ENCODE measurements around the gene TAF10.

The TAF10 gene

DNA sequence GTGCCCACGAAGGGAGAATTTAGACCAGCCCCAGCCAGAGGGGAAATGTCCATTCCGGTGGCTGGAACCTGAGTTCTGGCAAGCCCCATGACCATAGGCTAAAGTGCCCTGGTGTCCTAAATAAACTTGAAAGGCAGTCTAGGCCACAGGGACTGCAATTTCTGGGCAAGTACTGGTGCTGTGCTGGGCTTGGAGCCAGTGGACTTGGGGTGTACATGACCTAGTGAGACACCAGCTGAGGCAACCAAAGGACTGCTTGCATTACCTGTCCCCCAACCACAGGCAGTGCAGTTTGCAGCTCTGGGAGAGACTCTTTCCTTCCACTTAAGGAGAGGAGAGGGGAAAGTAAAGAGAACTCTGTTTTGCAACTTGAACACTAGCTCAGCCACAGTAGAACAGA lies 32.3 kb downstream of the TAF10 start:
- no peaks in the 10 kb centered on the region for H3K36me3 ChIP-seq (ENCODE audit: insufficient read depth, low read length)
- no peak overlapping the region for H3K9ac ChIP-seq (ENCODE audit: insufficient read length)
- H3K27ac ChIP-seq = no peak overlapping the region
- no peak for TF ChIP-seq EZH2 (IDR thresholded peaks at IDR 0.05)
- DNase-seq (ENCODE audit: low read depth, low spot score) = no peak
- no peak overlapping the region for H3K4me3 ChIP-seq
- peaks cover 8% of the 10 kb centered on the region; the same call in 1 of the 2 replicates for H3K9me3 ChIP-seq (ENCODE audit: low read depth, low read length)

DNA sequence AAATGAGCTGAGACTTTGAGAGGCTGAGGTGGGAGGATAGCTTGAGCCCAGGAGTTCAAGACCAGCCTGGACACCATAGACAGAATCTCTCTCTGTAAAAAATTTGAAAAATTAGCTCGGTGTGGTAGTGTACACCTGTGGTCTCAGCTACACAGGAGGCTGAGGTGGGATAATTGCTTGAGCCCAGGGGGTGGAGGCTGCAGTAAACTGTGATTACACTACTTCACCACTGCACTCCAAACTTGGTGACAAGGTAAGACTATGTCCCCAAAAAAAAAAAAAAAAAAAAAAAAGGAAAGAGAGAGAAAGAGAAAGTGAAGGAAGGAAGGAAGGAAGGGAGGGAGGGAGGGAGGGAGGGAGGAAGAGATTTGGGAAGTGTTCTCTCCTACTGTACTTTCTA lies 33.9 kb downstream of the TAF10 start:
- Histone ChIP-seq H3K9me3 (ENCODE audit: low read depth, low read length) (peaks cover 5% of the 10 kb centered on the region; the same call in 1 of the 2 replicates), H3K36me3 (ENCODE audit: insufficient read depth, low read length) (no peaks in the 10 kb centered on the region), H3K9ac (ENCODE audit: insufficient read length) (no peak overlapping the region), H3K4me3 (no peak overlapping the region), H3K27ac (no peak overlapping the region)
- no peak for TF ChIP-seq POLR2AphosphoS5 (IDR thresholded peaks at IDR 0.05; ENCODE audit: borderline replicate concordance, low read depth, low read length)
- no peak for TF ChIP-seq EZH2 (IDR thresholded peaks at IDR 0.05)
- no peak for TF ChIP-seq FOXP2 (optimal IDR thresholded peaks at IDR 0.05; ENCODE audit: control extremely low read depth, extremely low read length, insufficient read depth)
- no peak for DNase-seq (ENCODE audit: low read depth, low spot score)

DNA sequence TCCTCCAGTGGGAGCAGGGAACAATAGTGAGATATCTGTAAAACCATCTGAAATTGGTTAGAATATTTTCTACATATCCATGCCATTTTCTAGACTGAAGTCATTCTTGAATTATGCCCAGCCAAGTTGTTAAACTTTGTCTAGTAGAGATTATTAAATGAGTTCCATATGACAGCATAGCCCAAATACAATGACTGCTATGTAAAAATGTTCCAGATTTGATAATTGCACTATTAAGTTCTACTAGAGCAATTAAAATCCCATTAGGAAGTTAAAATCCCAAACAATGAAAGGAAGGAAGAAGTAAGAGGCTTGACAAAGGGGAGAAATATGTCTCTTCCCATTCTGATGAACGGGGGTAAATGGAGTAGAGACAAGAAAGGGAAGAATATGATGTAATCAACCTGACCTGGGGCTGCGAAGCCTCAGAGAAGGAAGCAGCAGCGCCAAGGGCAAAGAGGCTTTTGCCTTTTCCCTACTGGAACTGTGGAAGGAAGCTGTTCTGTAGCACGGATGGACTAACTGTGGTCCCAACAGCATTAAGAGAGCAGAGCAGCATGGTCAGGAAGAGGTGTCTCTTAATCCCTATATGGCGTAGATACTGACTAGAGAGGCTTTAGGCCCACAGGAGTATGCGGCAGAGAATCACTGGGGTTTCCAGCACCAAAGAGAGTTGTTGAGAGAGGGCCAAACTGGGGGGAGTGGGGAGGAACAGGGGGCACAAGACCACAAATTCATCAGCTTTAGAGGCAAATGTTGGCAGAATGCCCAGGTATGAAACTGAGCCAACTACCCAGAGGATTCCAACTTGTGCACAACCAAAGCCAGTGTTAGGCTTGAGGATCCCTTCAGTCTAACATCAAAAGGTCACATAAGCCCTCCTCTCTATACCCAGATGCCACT lies 35.3 kb downstream of the TAF10 start:
- peak overlapping the region; percentile 48 for H3K9ac ChIP-seq (ENCODE audit: insufficient read length)
- peak; percentile 76 for DNase-seq (ENCODE audit: low read depth, low spot score)
- H3K4me3 ChIP-seq = peak overlapping the region; percentile 66
- TF ChIP-seq POLR2AphosphoS5 (IDR thresholded peaks at IDR 0.05; ENCODE audit: borderline replicate concordance, low read depth, low read length) (no peak; the same call in 1 of the 2 replicates), FOXP2 (optimal IDR thresholded peaks at IDR 0.05; ENCODE audit: control extremely low read depth, extremely low read length, insufficient read depth) (no peak), EZH2 (IDR thresholded peaks at IDR 0.05) (no peak)
- H3K9me3 ChIP-seq (ENCODE audit: low read depth, low read length) = no peaks in the 10 kb centered on the region
- peak overlapping the region; percentile 97 for H3K27ac ChIP-seq
- H3K36me3 ChIP-seq (ENCODE audit: insufficient read depth, low read length) = no peaks in the 10 kb centered on the region

DNA sequence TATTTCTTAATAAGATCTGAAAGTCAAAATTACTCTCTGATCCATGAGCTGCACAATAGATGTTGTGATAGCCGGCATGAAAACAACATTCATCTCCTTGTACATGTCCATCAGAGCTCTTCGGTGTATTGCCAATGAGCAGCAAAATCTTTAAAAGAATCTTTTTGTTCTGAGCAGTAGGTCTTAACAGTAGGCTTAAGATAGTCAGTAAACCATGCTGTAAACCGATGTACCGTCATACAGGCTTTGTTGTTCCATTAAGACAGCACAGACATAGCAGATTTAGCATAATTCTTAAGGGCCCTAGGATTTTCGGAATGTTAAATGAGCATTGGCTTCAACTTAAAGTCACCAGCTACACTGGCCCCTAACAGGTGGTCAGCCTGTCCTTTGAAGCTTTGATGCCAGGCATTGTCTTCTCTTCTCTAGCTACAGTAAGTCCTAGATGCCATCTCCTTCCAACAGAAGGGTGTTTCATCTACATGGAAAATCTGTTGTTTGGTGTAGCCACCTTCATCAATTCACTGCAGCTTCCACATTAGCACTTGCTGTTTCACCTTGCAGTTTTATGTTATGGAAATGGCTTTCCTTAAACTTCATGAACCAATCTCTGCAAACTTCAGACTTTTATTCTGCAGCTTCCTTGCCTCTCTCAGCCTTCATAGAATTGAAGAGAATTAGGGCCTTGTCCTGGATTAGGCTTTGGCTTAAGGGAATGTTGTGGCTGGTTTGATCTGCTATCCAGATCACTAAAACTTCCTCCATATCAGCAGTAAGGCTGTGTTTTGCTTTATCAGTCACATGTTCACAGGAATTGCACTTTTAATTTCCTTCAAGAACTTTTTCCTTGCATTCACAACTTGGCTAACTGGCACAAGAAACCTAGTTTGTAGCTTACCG lies 37.0 kb downstream of the TAF10 start:
- Histone ChIP-seq H3K27ac (peak overlapping the region; percentile 97), H3K4me3 (no peak overlapping the region), H3K9me3 (ENCODE audit: low read depth, low read length) (no peaks in the 10 kb centered on the region), H3K36me3 (ENCODE audit: insufficient read depth, low read length) (no peaks in the 10 kb centered on the region), H3K9ac (ENCODE audit: insufficient read length) (no peak overlapping the region)
- TF ChIP-seq FOXP2 (optimal IDR thresholded peaks at IDR 0.05; ENCODE audit: control extremely low read depth, extremely low read length, insufficient read depth) (no peak), EZH2 (IDR thresholded peaks at IDR 0.05) (no peak), POLR2AphosphoS5 (IDR thresholded peaks at IDR 0.05; ENCODE audit: borderline replicate concordance, low read depth, low read length) (no peak)
- no peak for DNase-seq (ENCODE audit: low read depth, low spot score)

DNA sequence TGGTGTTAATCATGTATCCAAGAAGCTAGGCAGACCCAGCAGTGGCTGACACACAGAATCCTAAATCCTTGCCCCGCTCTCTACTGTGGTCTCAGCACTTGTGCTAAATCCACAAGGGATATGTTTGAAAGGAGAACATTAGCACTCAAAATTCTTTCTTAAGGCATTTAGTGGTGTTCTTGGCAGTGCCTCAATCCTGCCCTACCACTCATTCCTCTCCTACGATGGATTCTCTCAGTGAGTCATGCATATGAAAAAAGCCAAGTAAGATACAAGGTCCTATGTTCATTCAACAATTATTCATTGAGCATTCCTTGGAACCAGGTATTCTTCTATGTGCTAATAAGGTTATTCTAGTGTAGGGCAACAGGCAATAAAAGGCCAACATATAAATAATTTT lies 39.8 kb downstream of the TAF10 start:
- Histone ChIP-seq H3K9ac (ENCODE audit: insufficient read length) (no peak overlapping the region), H3K27ac (no peak overlapping the region), H3K36me3 (ENCODE audit: insufficient read depth, low read length) (no peaks in the 10 kb centered on the region), H3K4me3 (no peak overlapping the region), H3K9me3 (ENCODE audit: low read depth, low read length) (no peaks in the 10 kb centered on the region)
- DNase-seq (ENCODE audit: low read depth, low spot score) = no peak
- TF ChIP-seq EZH2 (IDR thresholded peaks at IDR 0.05) (no peak), POLR2AphosphoS5 (IDR thresholded peaks at IDR 0.05; ENCODE audit: borderline replicate concordance, low read depth, low read length) (no peak), FOXP2 (optimal IDR thresholded peaks at IDR 0.05; ENCODE audit: control extremely low read depth, extremely low read length, insufficient read depth) (no peak)

DNA sequence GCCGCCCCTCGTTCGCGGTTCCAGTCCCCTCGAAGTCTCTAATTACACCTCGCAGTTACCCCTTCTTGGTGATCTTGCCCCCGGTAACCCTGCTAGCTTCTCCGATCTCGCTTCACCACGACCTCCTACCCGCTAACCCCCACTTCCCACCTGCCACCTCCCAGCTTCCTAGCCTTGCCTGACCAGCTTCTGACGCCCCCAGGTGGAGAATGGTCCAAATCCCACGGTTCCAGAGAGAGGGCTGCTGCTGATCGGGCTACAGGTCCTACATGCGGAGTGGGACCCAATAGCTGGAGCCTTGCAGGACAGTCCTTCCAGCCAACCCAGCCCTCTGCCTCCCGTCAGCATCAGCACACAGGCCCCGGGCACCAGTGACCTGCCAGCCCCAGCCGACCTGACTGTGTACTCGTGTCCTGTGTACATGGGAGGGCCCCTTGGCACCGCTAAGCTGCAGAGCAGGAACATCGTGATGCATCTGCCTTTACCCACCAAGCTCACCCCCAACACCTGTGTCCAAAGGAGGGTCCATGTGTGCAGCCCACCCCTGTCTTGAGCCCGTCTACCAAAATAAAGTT lies 40.5 kb downstream of the TAF10 start:
- TF ChIP-seq FOXP2 (optimal IDR thresholded peaks at IDR 0.05; ENCODE audit: control extremely low read depth, extremely low read length, insufficient read depth) (no peak), POLR2AphosphoS5 (IDR thresholded peaks at IDR 0.05; ENCODE audit: borderline replicate concordance, low read depth, low read length) (no peak), EZH2 (IDR thresholded peaks at IDR 0.05) (no peak)
- Histone ChIP-seq H3K9ac (ENCODE audit: insufficient read length) (no peak overlapping the region), H3K4me3 (no peak overlapping the region), H3K36me3 (ENCODE audit: insufficient read depth, low read length) (no peaks in the 10 kb centered on the region), H3K27ac (no peak overlapping the region), H3K9me3 (ENCODE audit: low read depth, low read length) (no peaks in the 10 kb centered on the region)
- DNase-seq (ENCODE audit: low read depth, low spot score) = no peak

DNA sequence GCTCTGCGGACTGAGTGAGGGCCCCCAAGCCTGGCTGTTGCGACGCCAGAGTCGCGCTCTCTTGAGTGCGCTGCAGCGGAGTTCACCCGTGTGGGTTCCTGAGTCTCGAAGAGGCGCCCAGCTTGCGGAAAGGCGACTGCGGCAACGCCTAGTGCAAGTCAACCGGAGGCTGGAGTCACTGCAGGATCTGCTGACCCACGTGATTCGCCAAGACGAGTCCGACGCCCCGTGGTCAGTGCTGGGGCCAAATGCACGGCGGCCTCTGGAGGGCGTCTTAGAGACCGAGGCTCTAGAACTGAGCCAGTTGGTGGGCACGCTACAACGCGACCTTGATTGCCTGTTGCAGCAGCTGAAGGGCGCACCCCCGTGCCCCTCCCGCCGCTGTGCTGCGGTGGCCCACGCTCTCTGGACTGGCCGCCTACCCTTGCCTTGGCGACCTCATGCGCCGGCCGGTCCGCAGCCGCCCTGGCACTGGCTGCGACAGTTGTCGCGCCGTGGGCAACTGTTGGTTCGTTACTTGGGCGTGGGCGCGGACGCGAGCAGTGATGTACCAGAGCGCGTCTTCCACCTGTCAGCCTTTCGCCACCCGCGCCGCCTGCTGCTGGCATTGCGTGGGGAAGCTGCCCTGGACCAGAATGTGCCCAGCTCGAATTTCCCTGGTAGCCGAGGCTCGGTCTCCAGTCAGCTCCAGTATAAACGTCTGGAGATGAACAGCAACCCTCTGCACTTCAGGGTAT lies 41.2 kb downstream of the TAF10 start:
- Histone ChIP-seq H3K9ac (ENCODE audit: insufficient read length) (no peak overlapping the region), H3K36me3 (ENCODE audit: insufficient read depth, low read length) (no peaks in the 10 kb centered on the region), H3K9me3 (ENCODE audit: low read depth, low read length) (no peaks in the 10 kb centered on the region), H3K27ac (no peak overlapping the region), H3K4me3 (no peak overlapping the region)
- DNase-seq (ENCODE audit: low read depth, low spot score) = no peak
- TF ChIP-seq EZH2 (IDR thresholded peaks at IDR 0.05) (no peak), POLR2AphosphoS5 (IDR thresholded peaks at IDR 0.05; ENCODE audit: borderline replicate concordance, low read depth, low read length) (no peak), FOXP2 (optimal IDR thresholded peaks at IDR 0.05; ENCODE audit: control extremely low read depth, extremely low read length, insufficient read depth) (no peak)
